Parathyroid adenoma (tissue), 2 donors: ENCODE data around the gene STK11IP.

Experiments
- H2AFZ ChIP-seq: fragments of 300-600 bp; sonication (generic); one replicate; pipeline ENCODE4 v1.7.0; 2017; ENCODE audit warnings: antibody characterized with exemption, mild to moderate bottlenecking
- H3K27ac ChIP-seq: fragments of 300-600 bp; sonication (generic); one replicate; pipeline ENCODE4 v1.7.0; 2017
- H3K27me3 ChIP-seq: fragments of 300-600 bp; sonication (generic); one replicate; pipeline ENCODE4 v1.7.0; 2017; ENCODE audit warnings: low read length; ENCODE audit not compliant: control insufficient read depth, insufficient read depth
- H3K36me3 ChIP-seq: fragments of 300-600 bp; sonication (generic); one replicate; pipeline ENCODE4 v1.7.0; 2017; ENCODE audit warnings: low read length; ENCODE audit not compliant: control insufficient read depth, insufficient read depth
- H3K4me1 ChIP-seq: fragments of 300-600 bp; sonication (generic); one replicate; pipeline ENCODE4 v1.7.0; 2017; ENCODE audit warnings: control low read depth
- H3K4me2 ChIP-seq: fragments of 300-600 bp; sonication (generic); one replicate; pipeline ENCODE4 v1.7.0; 2017; ENCODE audit warnings: low read length
- H3K4me3 ChIP-seq: fragments of 300-600 bp; sonication (generic); one replicate; pipeline ENCODE4 v1.7.0; 2017; ENCODE audit warnings: low read depth, low read length
- H3K79me2 ChIP-seq: fragments of 300-600 bp; sonication (generic); one replicate; pipeline ENCODE4 v1.7.0; 2017; ENCODE audit warnings: control low read depth
- H3K9ac ChIP-seq: fragments of 300-600 bp; sonication (generic); one replicate; pipeline ENCODE4 v1.7.0; 2017; ENCODE audit warnings: mild to moderate bottlenecking
- H3K9me3 ChIP-seq: fragments of 300-600 bp; sonication (generic); one replicate; pipeline ENCODE4 v1.7.0; 2017; ENCODE audit warnings: low read length; ENCODE audit not compliant: control insufficient read depth
- CTCF ChIP-seq: fragments of 300-600 bp; sonication (generic); IDR thresholded peaks from one replicate; pipeline ENCODE4 v1.7.0; 2017; ENCODE audit warnings: antibody characterized with exemption, mild to moderate bottlenecking
- donor health status: primary hyperparathyroidism.

Gene STK11IP

GRCh38 chr2:219633276-219634065 is 35.8 kb downstream of the STK11IP start:
- H3K27ac ChIP-seq = no peak overlapping the region
- H3K4me3 ChIP-seq = no peak overlapping the region
- H3K9me3 ChIP-seq = no peaks in the 10 kb centered on the region
- H3K27me3 ChIP-seq = no peaks in the 10 kb centered on the region
- no peaks in the 10 kb centered on the region for H3K79me2 ChIP-seq
- H3K9ac ChIP-seq = no peak overlapping the region
- no peaks in the 10 kb centered on the region for H3K36me3 ChIP-seq
- H3K4me2 ChIP-seq = no peak overlapping the region
- no peak overlapping the region for H2AFZ ChIP-seq
- no peak for TF ChIP-seq CTCF
- H3K4me1 ChIP-seq = peaks cover 4% of the 10 kb centered on the region

- H3K27ac ChIP-seq = no peak overlapping the region
- no peak overlapping the region for H3K4me3 ChIP-seq
- no peak overlapping the region for H2AFZ ChIP-seq
- no peaks in the 10 kb centered on the region for H3K79me2 ChIP-seq
- no peak overlapping the region for H3K9ac ChIP-seq
- H3K27me3 ChIP-seq = no peaks in the 10 kb centered on the region
- no peak for TF ChIP-seq CTCF
- no peak overlapping the region for H3K4me2 ChIP-seq
- H3K9me3 ChIP-seq = no peaks in the 10 kb centered on the region
- H3K4me1 ChIP-seq = peaks cover 4% of the 10 kb centered on the region
- no peaks in the 10 kb centered on the region for H3K36me3 ChIP-seq
Measured at GRCh38 chr2:219634171-219634940, 36.7 kb downstream of the STK11IP start.

GRCh38 chr2:219634951-219635751 is 37.5 kb downstream of the STK11IP start:
- Histone ChIP-seq H3K9me3 (no peaks in the 10 kb centered on the region), H3K27me3 (no peaks in the 10 kb centered on the region), H3K79me2 (no peaks in the 10 kb centered on the region), H3K36me3 (no peaks in the 10 kb centered on the region), H3K4me1 (peaks cover 4% of the 10 kb centered on the region), H3K4me3 (no peak overlapping the region), H2AFZ (no peak overlapping the region), H3K4me2 (no peak overlapping the region), H3K9ac (no peak overlapping the region), H3K27ac (no peak overlapping the region)
- TF ChIP-seq CTCF = no peak

- no peaks in the 10 kb centered on the region for H3K79me2 ChIP-seq
- H3K27ac ChIP-seq = no peak overlapping the region
- no peak overlapping the region for H3K4me3 ChIP-seq
- H3K4me2 ChIP-seq = no peak overlapping the region
- H3K9ac ChIP-seq = no peak overlapping the region
- H3K4me1 ChIP-seq = no peaks in the 10 kb centered on the region
- H2AFZ ChIP-seq = no peak overlapping the region
- no peak for TF ChIP-seq CTCF
- no peaks in the 10 kb centered on the region for H3K36me3 ChIP-seq
- no peaks in the 10 kb centered on the region for H3K9me3 ChIP-seq
- no peaks in the 10 kb centered on the region for H3K27me3 ChIP-seq
Measured at GRCh38 chr2:219636144-219636915, 38.7 kb downstream of the STK11IP start.
